ENCODE data around the gene LDB3. TPM values are rescaled to one million over a fixed set of nuclear protein-coding genes. Genes with fewer than 3 reads are reported as not detected.

The LDB3 gene
- total RNA-seq, 4 donors from 2014 or later, result 2.2 to 32.5 (median 2.9) TPM

GRCh38 chr10:86687750-86688149, 19.4 kb downstream of the LDB3 start:
- Histone ChIP-seq H3K4me1 (peaks cover 8 to 31% (median 19%) of the 10 kb centered on the region in 4 donors), H3K4me3 (no peak overlapping the region), H3K27ac (peak overlapping the region; percentile 27 to 64 (median 48)), H3K9me3 (no peaks in the 10 kb centered on the region), H3K27me3 (peaks cover 4% of the 10 kb centered on the region), H3K36me3 (no peaks in the 10 kb centered on the region)
- in situ Hi-C loops (cut with MboI; ENCODE audit: low pct_ligation_motif_present in 1 of 4, low pct_unique_long_range_greater_than_20kb in 1 of 4, low sequenced_read_pairs in 3 of 4), result no loop called here
- no peak for DNase-seq
- 27 to 32% methylated on average over 2 to 4 of the region's 4 CpGs for WGBS, 2 donors (ENCODE audit: low coverage in 1 of 2)
- intact Hi-C loops (cut with DNase I; ENCODE audit: low total_unique reads), result no loop called here
- no peak for TF ChIP-seq CTCF (IDR thresholded peaks at IDR 0.05)
- TF ChIP-seq POLR2AphosphoS5 (IDR thresholded peaks at IDR 0.05), result no peak

- 38 to 45% methylated on average over 5 to 8 of the region's 8 CpGs for WGBS, 2 donors (ENCODE audit: low coverage in 1 of 2)
- intact Hi-C loops (cut with DNase I; ENCODE audit: low total_unique reads) (no loop called here), in situ Hi-C loops (cut with MboI; ENCODE audit: low pct_ligation_motif_present in 1 of 4, low pct_unique_long_range_greater_than_20kb in 1 of 4, low sequenced_read_pairs in 3 of 4) (no loop called here)
- H3K4me1 ChIP-seq, result peaks cover 8 to 30% (median 17%) of the 10 kb centered on the region in 4 donors
- H3K4me3 ChIP-seq, result no peak overlapping the region
- peak overlapping the region in 2 of 4 donors; percentile 20 to 27 for H3K27ac ChIP-seq
- H3K27me3 ChIP-seq, result peaks cover 4% of the 10 kb centered on the region
- H3K9me3 ChIP-seq, result no peaks in the 10 kb centered on the region
- no peaks in the 10 kb centered on the region for H3K36me3 ChIP-seq
- TF ChIP-seq POLR2A (IDR thresholded peaks at IDR 0.05) (no peak), EP300 (IDR thresholded peaks at IDR 0.05; ENCODE audit: low read depth) (no peak), CTCF (IDR thresholded peaks at IDR 0.05) (peak; percentile 87 to 90 (median 88)), POLR2AphosphoS5 (IDR thresholded peaks at IDR 0.05) (no peak)
- peak; percentile 63 for DNase-seq
These were observed 20.1 kb downstream of the LDB3 start for GRCh38 chr10:86688398-86688921.

- 75 to 92% methylated on average over 11 to 13 of the region's 13 CpGs for WGBS, 2 donors (ENCODE audit: low coverage in 1 of 2)
- Histone ChIP-seq H3K27ac (peak overlapping the region in 1 of 4 donors; percentile 27), H3K4me1 (peaks cover 8 to 27% (median 16%) of the 10 kb centered on the region in 4 donors), H3K9me3 (no peaks in the 10 kb centered on the region), H3K36me3 (no peaks in the 10 kb centered on the region), H3K27me3 (peaks cover 4% of the 10 kb centered on the region), H3K4me3 (no peak overlapping the region)
- intact Hi-C loops (cut with DNase I; ENCODE audit: low total_unique reads) (no loop called here), in situ Hi-C loops (cut with MboI; ENCODE audit: low pct_ligation_motif_present in 1 of 4, low pct_unique_long_range_greater_than_20kb in 1 of 4, low sequenced_read_pairs in 3 of 4) (no loop called here)
- TF ChIP-seq EP300 (IDR thresholded peaks at IDR 0.05; ENCODE audit: low read depth), result no peak
- TF ChIP-seq POLR2A (IDR thresholded peaks at IDR 0.05), result no peak
- TF ChIP-seq POLR2AphosphoS5 (IDR thresholded peaks at IDR 0.05), result no peak
- TF ChIP-seq CTCF (IDR thresholded peaks at IDR 0.05), result no peak
- DNase-seq, result no peak
These were observed 20.8 kb downstream of the LDB3 start for GRCh38 chr10:86689146-86689545.

GRCh38 chr10:86690231-86690630, 21.9 kb downstream of the LDB3 start:
- peaks cover 0 to 18% (median 6%) of the 10 kb centered on the region in 4 donors for H3K4me1 ChIP-seq
- TF ChIP-seq POLR2A (IDR thresholded peaks at IDR 0.05) (no peak), EP300 (IDR thresholded peaks at IDR 0.05; ENCODE audit: low read depth) (no peak), CTCF (IDR thresholded peaks at IDR 0.05) (no peak), POLR2AphosphoS5 (IDR thresholded peaks at IDR 0.05) (no peak)
- DNase-seq, result no peak
- in situ Hi-C loops (cut with MboI; ENCODE audit: low pct_ligation_motif_present in 1 of 4, low pct_unique_long_range_greater_than_20kb in 1 of 4, low sequenced_read_pairs in 3 of 4) (loop anchor here in 1 of 4 donors (10.0 kb wide), 1 partner anchor 205 kb away; no protein-coding TSS in a partner anchor), intact Hi-C loops (cut with DNase I; ENCODE audit: low total_unique reads) (loop anchor here (5.0 kb wide), 1 partner anchor 212 kb away; no protein-coding TSS in a partner anchor)
- H3K9me3 ChIP-seq, result no peaks in the 10 kb centered on the region
- WGBS, 2 donors (ENCODE audit: low coverage in 1 of 2), result 83% methylated on average over 5 of the region's 5 CpGs; no CpG with 5 or more reads in 1 of the 2 donors
- no peak overlapping the region for H3K4me3 ChIP-seq
- no peaks in the 10 kb centered on the region for H3K27me3 ChIP-seq
- H3K27ac ChIP-seq, result no peak overlapping the region
- H3K36me3 ChIP-seq, result no peaks in the 10 kb centered on the region
